HG02981 (cell line): ENCODE measurements around the gene TPI1.
"Not testable (repeated sequence)": the region's sequence is repeated elsewhere in the genome, so short reads cannot be mapped to it uniquely, and the experiment has no call there.

Experiments used
- ATAC-seq: cut with Tn5 transposase; IDR thresholded peaks from one replicate; pipeline ENCODE4 v1.9.1; 2021; ENCODE audit warnings: mild to moderate bottlenecking, moderate library complexity; ENCODE audit not compliant: unreplicated experiment

Gene TPI1

GRCh38 chr12:6866920-6867412, 365 bp upstream of the TPI1 start:
- ATAC-seq = peak; percentile 5

DNA sequence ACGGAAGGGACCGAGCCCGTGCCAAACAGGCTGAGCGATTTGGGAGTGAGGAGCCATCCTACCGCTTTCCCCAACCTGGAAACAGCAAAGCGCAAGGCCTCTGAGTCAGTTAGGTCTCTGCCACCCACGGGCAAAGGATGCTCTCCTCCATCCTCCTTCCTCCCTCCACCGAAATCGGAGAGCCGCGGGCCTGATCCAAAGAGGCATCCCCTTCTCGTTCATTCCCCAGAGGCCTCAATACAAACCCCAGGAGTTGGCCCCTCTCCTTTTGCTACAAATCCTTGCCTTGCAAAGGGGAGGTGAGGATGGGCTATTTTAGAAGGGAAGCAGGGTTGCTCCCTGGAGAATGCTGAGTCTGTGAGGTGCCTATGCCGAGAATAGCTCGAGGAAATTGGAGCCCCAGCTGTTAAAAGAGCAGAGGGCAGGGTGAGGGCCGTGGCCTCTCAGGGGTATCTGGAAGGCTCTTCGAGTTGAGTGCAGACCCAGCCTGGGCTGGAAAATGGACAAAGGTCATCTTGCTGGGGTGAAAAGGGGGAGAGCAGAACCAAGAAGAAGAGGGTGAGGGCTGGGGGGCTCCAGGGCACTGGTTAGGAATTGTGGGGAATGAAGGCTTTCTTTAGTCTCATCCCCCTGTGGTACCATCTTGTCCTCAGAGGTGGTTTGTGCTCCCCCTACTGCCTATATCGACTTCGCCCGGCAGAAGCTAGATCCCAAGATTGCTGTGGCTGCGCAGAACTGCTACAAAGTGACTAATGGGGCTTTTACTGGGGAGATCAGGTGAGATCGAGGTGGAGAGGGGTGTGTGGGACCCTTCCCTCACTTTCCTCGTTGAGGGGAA, 1.1 kb downstream of the TPI1 start:
- no peak for ATAC-seq

DNA sequence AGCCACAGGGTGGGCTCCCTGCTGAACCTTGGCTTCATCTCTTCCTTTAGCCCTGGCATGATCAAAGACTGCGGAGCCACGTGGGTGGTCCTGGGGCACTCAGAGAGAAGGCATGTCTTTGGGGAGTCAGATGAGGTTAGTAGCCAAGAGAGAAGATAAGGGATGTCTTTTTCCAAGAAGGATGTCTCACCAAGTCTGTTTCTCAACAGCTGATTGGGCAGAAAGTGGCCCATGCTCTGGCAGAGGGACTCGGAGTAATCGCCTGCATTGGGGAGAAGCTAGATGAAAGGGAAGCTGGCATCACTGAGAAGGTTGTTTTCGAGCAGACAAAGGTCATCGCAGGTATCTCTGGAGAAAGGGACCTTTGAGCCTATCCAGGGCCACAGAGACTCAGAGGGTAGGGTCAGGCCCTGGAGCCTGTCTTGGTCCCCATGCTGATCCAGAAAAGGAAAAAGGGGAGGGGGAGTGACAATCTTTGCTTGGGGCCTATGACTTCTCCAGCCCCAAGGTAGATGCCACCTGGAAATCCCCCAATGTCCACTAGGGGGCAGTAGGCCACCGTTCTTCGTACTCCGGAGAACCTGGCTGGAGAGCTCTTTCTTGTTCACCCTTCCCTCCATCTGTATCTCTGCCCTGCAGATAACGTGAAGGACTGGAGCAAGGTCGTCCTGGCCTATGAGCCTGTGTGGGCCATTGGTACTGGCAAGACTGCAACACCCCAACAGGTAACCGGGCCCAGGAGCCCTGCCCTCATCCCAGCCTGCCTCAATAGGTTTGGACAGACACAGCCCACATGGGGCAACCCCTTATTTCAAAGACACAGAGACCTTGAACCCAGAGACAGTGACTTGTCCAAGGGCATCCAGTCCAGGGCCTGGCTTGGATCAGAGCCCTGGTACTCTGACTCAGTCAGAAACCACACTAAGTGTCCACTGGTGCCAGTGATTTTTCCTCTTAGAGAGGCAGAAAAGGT, 2.0 kb downstream of the TPI1 start:
- ATAC-seq = no peak

GRCh38 chr12:6870304-6870703, 3.0 kb downstream of the TPI1 start:
- not testable (repeated sequence) for ATAC-seq

- ATAC-seq = no peak
These were observed 4.0 kb downstream of the TPI1 start for GRCh38 chr12:6871052-6871957.

DNA sequence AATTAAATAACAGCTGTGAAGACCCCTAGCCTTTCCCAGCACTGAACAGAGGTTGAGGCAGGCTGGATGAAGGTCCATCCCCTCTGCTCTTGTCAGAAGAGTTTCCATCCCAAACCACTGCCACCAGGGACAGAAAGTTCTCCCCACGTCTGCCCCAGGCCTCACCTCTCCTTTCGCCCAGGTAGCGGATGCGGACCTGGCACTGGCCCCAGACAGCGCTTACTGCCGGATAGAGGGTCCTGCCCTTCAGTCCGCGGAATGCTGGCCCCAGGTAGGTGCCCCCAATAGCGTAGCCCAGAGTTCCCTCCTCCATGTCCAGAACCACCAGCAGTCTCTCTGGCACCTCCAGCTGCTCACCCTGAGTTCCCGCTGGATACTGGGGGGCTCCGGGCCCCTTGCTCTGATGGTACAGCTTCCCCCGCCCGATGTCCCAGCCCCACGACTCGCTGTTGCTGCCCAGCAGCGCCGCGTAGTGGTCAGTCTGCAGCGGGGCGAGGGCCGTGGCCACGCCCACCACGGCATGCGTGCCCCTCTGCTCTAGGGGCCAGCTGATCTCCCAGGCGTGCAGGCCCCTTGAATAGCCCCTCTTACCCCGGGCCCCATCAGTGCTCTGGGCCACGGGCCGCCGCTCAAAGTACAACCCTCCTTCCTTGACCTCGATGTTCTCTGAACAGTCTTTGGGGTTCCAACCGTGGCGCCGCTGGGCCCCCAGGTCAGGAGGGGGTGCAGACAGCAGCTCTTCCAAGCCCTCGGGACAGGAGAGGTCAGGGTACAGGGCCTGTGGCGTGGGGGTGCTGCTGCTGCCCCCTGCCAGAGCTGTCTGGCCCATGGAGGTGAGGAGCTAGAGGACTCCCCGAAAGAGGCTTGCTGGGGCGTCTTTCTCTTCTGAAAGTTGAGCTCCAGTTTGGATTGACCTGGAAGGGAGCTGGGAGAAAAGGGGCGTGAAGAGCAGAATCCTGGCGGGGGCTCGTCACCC, 5.0 kb downstream of the TPI1 start:
- no peak for ATAC-seq

DNA sequence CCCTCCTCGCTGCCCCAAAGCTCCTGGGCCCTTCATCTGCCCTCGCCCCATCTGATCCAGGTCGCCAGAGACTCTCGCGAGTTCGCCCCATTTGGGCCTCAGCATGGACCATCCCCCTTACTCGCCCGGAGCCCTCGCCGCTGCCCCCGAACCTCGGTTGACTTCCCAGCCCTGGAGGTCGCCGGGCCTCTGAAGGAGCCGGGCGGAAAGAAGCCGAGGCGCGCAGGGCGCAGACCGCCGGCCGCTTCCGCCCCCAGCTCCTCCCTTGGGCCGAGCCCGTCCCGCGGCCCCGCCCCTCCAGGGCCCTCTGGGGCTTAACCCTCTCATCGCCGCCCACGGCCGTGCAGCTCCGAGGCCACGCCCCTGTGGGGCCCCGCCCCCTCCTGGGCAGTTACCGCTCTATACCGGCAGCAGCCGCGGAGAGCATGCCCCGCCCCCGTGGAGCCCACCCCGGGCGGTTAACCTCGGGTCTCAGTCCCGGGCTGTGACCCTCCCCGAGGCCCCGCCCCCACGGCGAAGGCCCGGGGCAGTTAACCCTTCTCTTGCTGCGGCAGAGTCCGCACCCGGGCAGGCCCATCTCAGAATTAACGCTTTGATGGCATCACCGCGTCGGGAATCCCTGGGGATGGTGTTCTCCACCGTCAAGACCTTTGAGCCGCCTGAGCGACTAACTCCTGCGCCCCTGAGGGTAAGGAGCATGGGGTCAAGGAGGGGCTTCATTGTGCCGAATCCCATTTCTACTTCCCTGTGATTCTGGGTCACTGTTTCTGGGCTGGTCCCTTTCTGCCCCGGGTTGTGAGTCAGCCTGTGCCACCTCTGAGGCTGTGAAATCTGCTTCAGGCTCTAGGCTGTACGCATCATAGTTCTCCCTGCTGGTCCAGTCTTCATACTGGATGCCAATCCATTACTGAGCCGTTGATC, 6.0 kb downstream of the TPI1 start, which contains the start of gene SPSB2:
TSS of gene SPSB2 (minus strand) at position 210 of the 921 bp plus-strand sequence. CDS start 402 bp downstream, outside the sequence.
- peak; percentile 67 for ATAC-seq

GRCh38 chr12:6874015-6874368, 6.7 kb downstream of the TPI1 start:
- ATAC-seq = not testable (repeated sequence)

GRCh38 chr12:6879824-6880223, 12.5 kb downstream of the TPI1 start:
- not testable (repeated sequence) for ATAC-seq

DNA sequence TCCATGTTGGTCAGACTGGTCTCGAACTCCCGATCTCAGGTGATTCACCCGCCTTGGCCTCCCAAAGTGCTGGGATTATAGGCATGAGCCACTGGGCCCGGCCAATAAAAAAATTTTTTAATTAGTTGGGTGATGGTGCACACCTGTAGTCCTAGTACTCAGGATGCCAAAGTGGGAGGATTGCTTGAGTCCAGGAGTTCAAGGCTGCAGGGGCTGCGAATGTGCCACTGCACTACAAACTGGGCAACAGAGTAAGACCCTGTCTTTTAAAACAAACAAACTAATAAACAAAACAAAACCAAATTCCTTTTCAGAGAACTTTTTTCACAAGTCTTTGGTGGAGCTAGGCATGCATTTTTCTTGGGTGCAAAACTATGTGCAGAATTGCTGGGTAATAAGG, 15.9 kb downstream of the TPI1 start:
- no peak for ATAC-seq

DNA sequence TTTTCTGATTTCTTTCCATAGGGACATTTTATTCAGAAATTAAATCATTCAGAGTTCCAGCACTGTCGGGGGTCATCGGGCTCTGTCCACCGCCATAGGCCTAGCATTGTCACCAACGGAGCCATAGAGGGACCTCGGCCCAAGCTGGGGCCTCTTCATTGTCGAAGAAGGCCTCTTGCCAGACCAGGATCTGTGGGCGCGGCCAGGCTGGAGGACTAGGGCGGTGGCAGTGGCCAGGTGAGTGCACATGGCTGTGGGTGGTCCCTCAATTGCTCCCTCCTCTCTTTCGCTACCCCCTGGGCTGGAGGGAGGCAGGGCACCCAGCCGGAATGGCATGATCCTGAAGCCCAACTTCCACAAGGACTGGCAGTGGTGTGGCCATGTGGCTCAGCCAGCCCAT, 16.4 kb downstream of the TPI1 start:
- no peak for ATAC-seq

DNA sequence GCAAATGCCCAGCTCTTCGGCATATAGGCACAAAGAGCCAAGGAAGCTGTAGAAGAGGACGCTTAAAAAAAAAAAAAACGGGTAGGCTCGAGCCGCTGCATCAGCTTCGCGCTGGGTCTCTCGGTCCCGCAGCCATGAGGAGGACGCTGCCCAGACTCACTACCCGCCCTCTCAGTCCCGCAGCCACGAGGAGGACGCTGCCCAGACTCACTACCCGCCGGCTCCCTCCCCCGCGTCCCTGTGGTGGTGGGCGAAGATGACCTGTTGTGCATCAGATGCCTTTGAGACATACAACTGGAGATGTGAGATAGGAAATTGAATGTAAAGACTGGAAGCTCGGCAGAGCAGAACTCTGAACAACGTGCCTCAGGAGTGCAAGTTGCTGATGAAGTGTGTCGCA, 17.2 kb downstream of the TPI1 start:
- no peak for ATAC-seq

DNA sequence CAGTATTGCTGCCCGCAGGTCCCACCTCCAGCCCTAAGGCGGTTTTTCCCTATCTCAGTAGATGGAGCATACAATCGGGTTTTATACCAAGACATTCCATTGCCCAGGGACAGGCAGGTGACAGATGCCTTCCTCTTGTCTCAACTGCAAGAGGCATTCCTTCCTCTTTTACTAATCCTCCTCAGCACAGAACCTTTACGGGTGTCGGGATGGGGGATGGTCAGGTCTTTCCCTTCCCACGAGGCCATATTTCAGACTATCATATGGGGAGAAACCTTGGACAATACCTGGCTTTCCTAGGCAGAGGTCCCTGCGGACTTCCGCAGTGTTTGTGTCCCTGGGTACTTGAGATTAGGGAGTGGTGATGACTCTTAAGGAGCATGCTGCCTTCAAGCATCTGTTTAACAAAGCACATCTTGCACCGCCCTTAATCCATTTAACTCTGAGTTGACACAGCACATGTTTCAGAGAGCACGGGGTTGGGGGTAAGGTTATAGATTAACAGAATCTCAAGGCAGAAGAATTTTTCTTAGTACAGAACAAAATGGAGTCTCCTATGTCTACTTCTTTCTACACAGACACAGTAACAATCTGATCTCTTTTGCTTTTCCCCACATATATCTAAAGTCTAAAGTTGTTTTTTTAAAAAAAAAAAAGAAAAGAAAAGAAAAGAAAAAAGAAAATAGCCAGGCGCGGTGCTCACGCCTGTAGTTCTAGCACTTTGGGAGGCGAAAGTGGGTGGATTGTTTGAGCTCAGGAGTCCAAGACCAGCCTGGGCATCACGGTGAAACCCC, 19.1 kb downstream of the TPI1 start:
- not testable (repeated sequence) for ATAC-seq

GRCh38 chr12:6887460-6887859, 20.1 kb downstream of the TPI1 start:
- no peak for ATAC-seq

- ATAC-seq = no peak
These were observed 21.0 kb downstream of the TPI1 start for GRCh38 chr12:6888360-6888759.

- not testable (repeated sequence) for ATAC-seq
These were observed 21.5 kb downstream of the TPI1 start for GRCh38 chr12:6888794-6889193.
